HepG2 (cell line): ENCODE results near the gene IL4I1. TPM values are rescaled to one million over a fixed set of nuclear protein-coding genes. Genes with fewer than 3 reads are reported as not detected.

Source experiments
- ATAC-seq: fragments of 200-7000 bp; cut with Tn5 transposase; 3 replicates; pipeline ENCODE4 v1.9.1; 2020; ENCODE audit warnings: mild to moderate bottlenecking, moderate library complexity
- BruUV-seq: library from RNA; stranded (reverse); fragments of 400-500 nt; replicated peaks from 2 replicates; lab custom pipeline; 2021; lab: Mats Ljungman, UMichigan
- CTCF ChIA-PET: fragments of 300-600 bp; formaldehyde crosslinking; extraction: SDS; loops from one replicate; lab custom pipeline; 2021; ENCODE audit warnings: low total read pairs, inconsistent platforms, low intra/inter-chr PET ratio; lab: Yijun Ruan, JAX
- POLR2A ChIA-PET: fragments of 350-600 bp; sonication (Branson Sonifier 250); formaldehyde crosslinking; loops from one replicate; lab custom pipeline; 2020; ENCODE audit warnings: antibody characterized with exemption, inconsistent platforms; lab: Yijun Ruan, JAX
- DNase-seq: peaks from one replicate; pipeline ENCODE4 v3.0.0-alpha.2; 2015; ENCODE audit warnings: low spot score
- FAIRE-seq: peaks from 3 replicates; lab custom pipeline; 2011; peaks lifted over from hg19 to GRCh38; lab: Jason Lieb, UNC
- H2AFZ ChIP-seq: one replicate; pipeline ENCODE4 v1.6.1; 2011; ENCODE audit warnings: low read length, inconsistent platforms
- H3K27ac ChIP-seq: fragments of 300-600 bp; 3 replicates; pipeline ENCODE4 v1.8.0; 2011; ENCODE audit warnings: mixed run types, mild to moderate bottlenecking, mixed read lengths, low read length, inconsistent platforms; ENCODE audit not compliant: insufficient read depth; ENCODE audit errors: extremely low read length
- H3K27me3 ChIP-seq, 2 experiments: fragments of 200-600 bp in 1 of 2; 2 replicates in 1 of 2; 3 replicates in 1 of 2; pipeline versions ENCODE4 v1.6.0 to v1.8.0; 2011; ENCODE audit warnings: low read length in 2 of 2, mild to moderate bottlenecking in 2 of 2, moderate library complexity in 2 of 2, inconsistent platforms in 1 of 2; ENCODE audit not compliant: insufficient read depth in 2 of 2, control insufficient read depth in 1 of 2
- H3K36me3 ChIP-seq, 2 experiments: fragments of 200-600 bp in 1 of 2; replicated peaks in 1 of 2; 2 replicates in 1 of 2; 3 replicates in 1 of 2; pipeline versions ENCODE4 v1.5.1 to v1.8.0; 2011; ENCODE audit warnings: low read length in 2 of 2, inconsistent platforms in 1 of 2; ENCODE audit not compliant: insufficient read depth in 2 of 2, control insufficient read depth in 1 of 2
- H3K4me1 ChIP-seq: 2 replicates; pipeline ENCODE4 v1.5.1; 2012; ENCODE audit warnings: low read length, inconsistent platforms; ENCODE audit not compliant: insufficient read depth
- H3K4me2 ChIP-seq: 2 replicates; pipeline ENCODE4 v1.6.0; 2011; ENCODE audit warnings: low read depth, low read length, inconsistent platforms
- H3K4me3 ChIP-seq, 3 experiments: fragments of 200-600 bp in 1 of 3; sonication (generic), shearing (Covaris generic) in 1 of 3; replicated peaks in 1 of 3; 2 replicates each; pipeline ENCODE4 v1.5.1; 2011 to 2016; ENCODE audit warnings: low read length in 3 of 3, inconsistent platforms in 2 of 3, low read depth in 2 of 3, mild to moderate bottlenecking in 2 of 3, control low read depth in 1 of 3, mixed read lengths in 1 of 3; ENCODE audit not compliant: insufficient read depth in 1 of 3
- H3K79me2 ChIP-seq: one replicate; pipeline ENCODE4 v1.6.1; 2011; ENCODE audit warnings: low read length, inconsistent platforms; ENCODE audit not compliant: insufficient read depth
- H3K9ac ChIP-seq: 2 replicates; pipeline ENCODE4 v1.6.0; 2011; ENCODE audit warnings: mild to moderate bottlenecking, low read depth, low read length, inconsistent platforms; ENCODE audit not compliant: insufficient read depth
- H3K9me3 ChIP-seq: 2 replicates; pipeline ENCODE4 v1.5.1; 2012; ENCODE audit warnings: mild to moderate bottlenecking, low read length
- H4K20me1 ChIP-seq: 2 replicates; pipeline ENCODE4 v1.6.0; 2011; ENCODE audit warnings: inconsistent platforms, mild to moderate bottlenecking, low read length, moderate library complexity; ENCODE audit not compliant: insufficient read depth
- HINFP ChIP-seq: sonication (generic); formaldehyde crosslinking; IDR thresholded peaks from 2 replicates; pipeline ENCODE4 v1.4.0; 2020; ENCODE audit warnings: low read depth, mild to moderate bottlenecking, missing genetic modification reagents
- NFE2L1 ChIP-seq: sonication (generic); formaldehyde crosslinking; IDR thresholded peaks from 2 replicates; pipeline ENCODE4 v1.4.0; 2020; ENCODE audit warnings: missing genetic modification reagents, mild to moderate bottlenecking, borderline replicate concordance
- SNAPC4 ChIP-seq: sonication (generic); formaldehyde crosslinking; IDR thresholded peaks from 2 replicates; pipeline ENCODE4 v1.4.0; 2020; ENCODE audit warnings: mild to moderate bottlenecking, missing genetic modification reagents
- TFDP1 ChIP-seq: IDR thresholded peaks from 2 replicates; pipeline ENCODE4 v1.6.1; 2016; ENCODE audit warnings: missing compliant biosample characterization, missing genetic modification reagents, borderline replicate concordance
- ZMYM3 ChIP-seq: sonication (generic); formaldehyde crosslinking; IDR thresholded peaks from 2 replicates; pipeline ENCODE4 v1.5.1; 2020; ENCODE audit warnings: mild to moderate bottlenecking, missing genetic modification reagents
- ZNF280B ChIP-seq: sonication (generic); formaldehyde crosslinking; IDR thresholded peaks from 2 replicates; pipeline ENCODE4 v1.5.0; 2020; ENCODE audit warnings: missing genetic modification reagents, mild to moderate bottlenecking, borderline replicate concordance
- WGBS: methylation state at CpG from one replicate; pipeline ENCODE4 v1.1.6; 2017; ENCODE audit warnings: low lambda C conversion rate; 5-methylcytosine and 5-hydroxymethylcytosine counted together
- in situ Hi-C: cut with HindIII; loops from 2 replicates; pipeline ENCODE4 v1.10.0; 2017; ENCODE audit warnings: low pct_unique_long_range_greater_than_20kb; ENCODE audit not compliant: extremely low pct_ligation_motif_present
- intact Hi-C: fragments of 100-400 bp; cut with micrococcal nuclease; formaldehyde crosslinking; loops from one replicate; pipeline ENCODE4 v1.10.0; 2022; ENCODE audit not compliant: unreplicated experiment
- polyA plus RNA-seq, 8 experiments: library from polyadenylated mRNA; depleted of rRNA in 3 of 8; stranded (reverse) in 7 of 8; unstranded in 1 of 8; fragments of >200 nt; fragmentation: Illumina TruSeq in 4 of 8; extraction: Trizol in 4 of 8; gene quantifications; 2 replicates each; pipeline versions ENCODE4 v1.2.1 to v1.2.3, GENCODE V29; 2011 to 2016; ENCODE audit warnings: low read depth in 4 of 8, missing spikeins in 1 of 8, mixed read lengths in 1 of 8; ENCODE audit not compliant: insufficient read depth in 1 of 8
- total RNA-seq, 5 experiments: library from RNA; depleted of rRNA; stranded (reverse); fragments of >200 nt; fragmentation: Illumina TruSeq; extraction: Trizol; gene quantifications; 2 replicates each; pipeline ENCODE4 v1.2.3, GENCODE V29; 2016; ENCODE audit warnings: low read depth in 1 of 5

Gene IL4I1
- total and polyA plus RNA-seq, 2 of the 13 experiments (the other 11 are each of a cell fraction or from before 2014, with no cell fraction given): not detected

- FAIRE-seq (no peak), DNase-seq (no peak), ATAC-seq (no peak)
- Histone ChIP-seq H3K36me3 (peaks cover 21 to 54% of the 10 kb centered on the region in 2 experiments), H4K20me1 (peaks cover 5% of the 10 kb centered on the region), H3K9me3 (no peaks in the 10 kb centered on the region), H3K4me3 (peak overlapping the region; percentile 69 to 99 (median 72)), H3K27ac (peak overlapping the region; percentile 99), H2AFZ (no peak overlapping the region), H3K79me2 (peaks cover 38% of the 10 kb centered on the region), H3K27me3 (no peaks in the 10 kb centered on the region; a peak in 1 of 5 replicates), H3K4me2 (peak overlapping the region; percentile 76), H3K9ac (peak overlapping the region; percentile 89; the same call in 1 of the 2 replicates), H3K4me1 (peaks cover 31% of the 10 kb centered on the region)
- BruUV-seq: TSS peak; percentile 64
- intact Hi-C loops (no loop called here), in situ Hi-C loops (no loop called here)
- WGBS: 93% methylated on average over 9 of the region's 9 CpGs
- ChIA-PET CTCF (no interaction called here), POLR2A (interaction anchor here (0.8 to 1.9 kb wide), 3 partner anchors 9 to 51 kb away, joined by 3 to 16 read pairs (median 4); no protein-coding TSS in a partner anchor)
- TF ChIP-seq HINFP (CRISPR knock-in tag) (no peak), SNAPC4 (no peak), ZNF280B (CRISPR knock-in tag) (no peak), ZMYM3 (CRISPR knock-in tag) (no peak), NFE2L1 (CRISPR knock-in tag) (no peak), TFDP1 (CRISPR knock-in tag) (no peak)
Measured at GRCh38 chr19:49878744-49879070, 18.0 kb downstream of the IL4I1 start.
